ENCODE data around the gene SOCS3.

SOCS3 gene

GRCh38 chr17:78374189-78374588 is 14.3 kb upstream of the SOCS3 start:
- Histone ChIP-seq H3K9ac (ENCODE audit: low read depth, low read length, poor library complexity, severe bottlenecking) (no peak overlapping the region), H3K9me3 (ENCODE audit: insufficient read depth, low read depth, low read length) (no peaks in the 10 kb centered on the region), H3K36me3 (ENCODE audit: insufficient read depth, low read length) (no peaks in the 10 kb centered on the region), H3F3A (ENCODE audit: low read depth) (no peaks in the 10 kb centered on the region), H3K4me1 (ENCODE audit: insufficient read depth, low read length, poor library complexity, severe bottlenecking) (peaks cover 14% of the 10 kb centered on the region), H3K4me3 (ENCODE audit: low read length, poor library complexity, severe bottlenecking) (no peak overlapping the region), H4K20me1 (ENCODE audit: insufficient read depth, low read length, poor library complexity, severe bottlenecking) (peaks cover 4% of the 10 kb centered on the region), H2AFZ (ENCODE audit: low read length) (no peak overlapping the region), H3K27me3 (ENCODE audit: insufficient read depth, low read length, poor library complexity, severe bottlenecking) (no peaks in the 10 kb centered on the region), H3K4me2 (ENCODE audit: low read depth, low read length, poor library complexity, severe bottlenecking) (no peak overlapping the region), H3K9me2 (replicated peaks; ENCODE audit: low read depth, low read length) (no peaks in the 10 kb centered on the region), H3K79me2 (ENCODE audit: insufficient read depth, low read length) (peaks cover 13% of the 10 kb centered on the region)
- TF ChIP-seq EZH2phosphoT487 (IDR thresholded peaks at IDR 0.05; ENCODE audit: borderline replicate concordance): no peak
- TF ChIP-seq CTCF (conservative IDR thresholded peaks at IDR 0.05; ENCODE audit: low read length): no peak

- H3K27me3 ChIP-seq (ENCODE audit: insufficient read depth, low read length, poor library complexity, severe bottlenecking): no peaks in the 10 kb centered on the region
- H3K36me3 ChIP-seq (ENCODE audit: insufficient read depth, low read length): no peaks in the 10 kb centered on the region
- no peaks in the 10 kb centered on the region for H3K9me2 ChIP-seq (replicated peaks; ENCODE audit: low read depth, low read length)
- H3K9ac ChIP-seq (ENCODE audit: low read depth, low read length, poor library complexity, severe bottlenecking): no peak overlapping the region
- no peaks in the 10 kb centered on the region for H3K79me2 ChIP-seq (ENCODE audit: insufficient read depth, low read length)
- no peak for TF ChIP-seq CTCF (conservative IDR thresholded peaks at IDR 0.05; ENCODE audit: low read length)
- no peak for TF ChIP-seq EZH2phosphoT487 (IDR thresholded peaks at IDR 0.05; ENCODE audit: borderline replicate concordance)
- H4K20me1 ChIP-seq (ENCODE audit: insufficient read depth, low read length, poor library complexity, severe bottlenecking): no peaks in the 10 kb centered on the region
- H3K4me1 ChIP-seq (ENCODE audit: insufficient read depth, low read length, poor library complexity, severe bottlenecking): peaks cover 10% of the 10 kb centered on the region
- no peak overlapping the region for H3K4me3 ChIP-seq (ENCODE audit: low read length, poor library complexity, severe bottlenecking)
- no peaks in the 10 kb centered on the region for H3F3A ChIP-seq (ENCODE audit: low read depth)
- no peak overlapping the region for H2AFZ ChIP-seq (ENCODE audit: low read length)
- H3K4me2 ChIP-seq (ENCODE audit: low read depth, low read length, poor library complexity, severe bottlenecking): no peak overlapping the region
- H3K9me3 ChIP-seq (ENCODE audit: insufficient read depth, low read depth, low read length): no peaks in the 10 kb centered on the region
These were observed 13.0 kb upstream of the SOCS3 start for GRCh38 chr17:78372841-78373240.

GRCh38 chr17:78371056-78371455 is 11.2 kb upstream of the SOCS3 start:
- H3K27me3 ChIP-seq (ENCODE audit: insufficient read depth, low read length, poor library complexity, severe bottlenecking): no peaks in the 10 kb centered on the region
- no peaks in the 10 kb centered on the region for H4K20me1 ChIP-seq (ENCODE audit: insufficient read depth, low read length, poor library complexity, severe bottlenecking)
- H3F3A ChIP-seq (ENCODE audit: low read depth): no peaks in the 10 kb centered on the region
- H3K79me2 ChIP-seq (ENCODE audit: insufficient read depth, low read length): no peaks in the 10 kb centered on the region
- TF ChIP-seq CTCF (conservative IDR thresholded peaks at IDR 0.05; ENCODE audit: low read length) (no peak), EZH2phosphoT487 (IDR thresholded peaks at IDR 0.05; ENCODE audit: borderline replicate concordance) (no peak)
- no peak overlapping the region for H3K9ac ChIP-seq (ENCODE audit: low read depth, low read length, poor library complexity, severe bottlenecking)
- no peak overlapping the region for H2AFZ ChIP-seq (ENCODE audit: low read length)
- H3K36me3 ChIP-seq (ENCODE audit: insufficient read depth, low read length): no peaks in the 10 kb centered on the region
- H3K4me3 ChIP-seq (ENCODE audit: low read length, poor library complexity, severe bottlenecking): no peak overlapping the region
- no peaks in the 10 kb centered on the region for H3K9me2 ChIP-seq (replicated peaks; ENCODE audit: low read depth, low read length)
- H3K9me3 ChIP-seq (ENCODE audit: insufficient read depth, low read depth, low read length): no peaks in the 10 kb centered on the region
- no peak overlapping the region for H3K4me2 ChIP-seq (ENCODE audit: low read depth, low read length, poor library complexity, severe bottlenecking)
- peaks cover 10% of the 10 kb centered on the region for H3K4me1 ChIP-seq (ENCODE audit: insufficient read depth, low read length, poor library complexity, severe bottlenecking)

Measured in Loucy (cell line).